ENCODE results near the gene ANKRD9.

Gene ANKRD9

DNA sequence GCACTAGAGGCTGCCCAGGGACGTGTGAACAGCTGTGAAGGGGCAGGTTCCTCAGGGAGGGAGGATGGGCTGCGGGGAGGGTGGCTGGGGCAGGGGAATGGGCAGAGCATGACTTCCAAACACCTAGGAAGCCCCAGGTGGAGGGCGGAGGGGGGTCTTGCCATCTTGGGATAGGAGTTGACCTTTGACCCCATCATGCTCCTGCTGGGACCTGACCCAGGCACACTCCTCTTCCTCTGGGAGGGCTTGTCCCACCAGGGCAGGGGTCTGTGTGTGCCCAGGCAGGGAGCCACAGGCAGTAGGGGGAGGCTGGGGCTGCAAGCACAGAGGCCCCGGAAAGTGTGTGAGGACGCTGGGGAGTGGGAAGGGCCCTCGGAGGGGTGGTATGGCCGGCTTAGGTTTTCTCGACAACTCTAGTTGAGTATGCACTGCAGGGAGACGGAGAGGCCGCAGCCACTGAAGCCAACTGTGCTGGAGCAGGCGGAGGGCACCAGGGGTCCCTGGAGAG, 3.3 kb upstream of the ANKRD9 start:
- no peak for DNase-seq

- DNase-seq, result no peak
Observed at GRCh38 chr14:102511538-102511937, 2.0 kb upstream of the ANKRD9 start.

- peak; percentile 51 for DNase-seq
Observed at GRCh38 chr14:102510616-102511520, 1.3 kb upstream of the ANKRD9 start.

GRCh38 chr14:102508774-102509745, 516 bp downstream of the ANKRD9 start:
- DNase-seq, result peak; percentile 57

DNA sequence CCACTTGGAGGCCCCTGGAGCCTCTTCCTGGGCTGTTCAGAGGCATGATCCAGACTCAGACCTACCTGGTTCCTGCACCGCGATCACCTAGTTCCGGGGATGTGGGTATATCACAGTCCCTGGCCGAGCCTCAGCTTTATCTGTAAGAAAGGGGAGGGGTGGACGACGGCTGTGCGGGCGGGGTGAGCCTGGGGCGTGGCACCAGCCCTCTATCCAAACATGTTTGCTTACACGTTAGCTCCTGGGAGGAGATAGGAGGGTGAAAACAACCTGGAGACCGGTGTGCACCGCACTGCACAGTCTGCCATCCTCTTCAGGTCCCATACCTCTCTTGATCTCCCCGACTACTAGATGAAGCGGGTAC, 1.2 kb downstream of the ANKRD9 start:
- no peak for DNase-seq

DNA sequence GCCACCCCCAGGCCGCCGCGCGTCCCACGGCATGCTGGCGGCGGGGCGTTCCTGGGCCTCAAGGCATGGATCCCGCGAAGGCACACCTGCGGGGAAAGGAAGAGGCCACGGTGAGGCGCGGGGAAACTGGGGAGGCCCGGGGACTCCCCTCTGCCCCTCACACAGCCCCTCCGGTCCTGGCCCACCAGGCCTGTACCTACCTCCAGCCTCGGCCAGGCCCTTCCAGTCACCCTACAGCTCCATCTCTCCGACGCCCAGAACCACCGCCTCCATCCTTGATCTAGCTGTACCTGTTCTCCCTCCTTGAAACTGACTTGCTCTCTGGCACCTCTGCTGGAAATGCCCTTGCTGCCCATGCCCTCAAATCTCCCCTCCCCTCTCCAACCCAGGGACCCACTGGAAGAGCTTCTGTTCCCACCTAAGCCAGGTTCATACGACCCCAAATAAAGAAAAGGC, 1.7 kb downstream of the ANKRD9 start:
- DNase-seq, result no peak

GRCh38 chr14:102507081-102507856, 2.3 kb downstream of the ANKRD9 start:
- peak; percentile 15 for DNase-seq

DNA sequence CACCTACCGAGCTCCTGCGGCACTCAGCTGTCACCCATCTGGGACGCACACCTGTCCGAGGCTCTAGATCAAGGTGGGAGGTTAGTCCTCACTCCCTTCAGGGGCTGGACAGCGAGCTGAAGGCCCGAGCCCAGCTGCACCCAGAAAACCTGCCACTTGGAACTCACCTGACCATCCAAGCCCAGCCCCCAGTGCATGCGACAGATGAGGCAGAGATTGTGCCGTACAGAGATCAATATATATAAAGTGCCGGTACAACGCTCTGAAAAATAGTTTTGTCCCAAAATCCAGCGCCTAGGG, 3.0 kb downstream of the ANKRD9 start:
- DNase-seq, result no peak

DNA sequence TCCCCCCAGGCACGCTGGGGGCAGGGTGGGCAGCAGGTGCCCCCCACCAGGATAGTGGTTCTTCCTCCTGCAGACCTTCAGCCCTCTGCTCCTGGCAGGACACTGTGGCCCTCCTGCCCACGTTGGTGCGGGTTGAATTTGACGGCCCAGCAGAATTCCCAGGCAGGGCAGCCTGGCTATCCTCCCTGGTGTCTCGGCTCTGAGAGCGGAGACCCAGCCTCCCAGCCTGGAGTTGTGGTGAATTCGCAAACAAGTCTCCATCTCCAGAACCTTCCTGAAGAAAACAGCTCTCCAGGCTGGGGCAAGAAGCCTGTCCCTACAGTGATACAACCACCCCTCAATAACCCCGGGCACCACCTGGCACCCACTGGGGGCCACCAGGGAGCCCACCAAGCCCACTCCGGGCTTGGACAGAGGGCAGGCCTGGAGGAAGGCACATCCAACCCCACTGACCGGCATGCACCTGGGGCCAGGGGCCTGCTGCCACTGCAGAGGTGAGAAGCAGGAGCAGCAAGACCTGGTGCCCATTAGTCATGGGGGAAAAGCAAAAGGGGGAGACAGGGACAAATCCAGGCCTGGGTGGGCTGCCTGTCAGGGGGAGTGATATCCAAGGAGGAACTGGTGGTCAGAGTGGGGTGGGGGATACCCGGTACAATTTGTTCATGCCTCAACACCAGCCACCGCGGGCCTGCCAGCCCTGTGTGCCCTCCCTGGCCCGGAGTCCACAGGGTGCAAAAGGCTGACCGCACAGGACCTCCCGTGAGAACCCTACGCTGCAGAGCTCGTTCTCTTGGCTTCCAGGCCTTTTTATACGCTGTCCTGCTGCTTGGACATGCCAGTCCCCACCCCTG, 3.6 kb downstream of the ANKRD9 start:
- no peak for DNase-seq

DNA sequence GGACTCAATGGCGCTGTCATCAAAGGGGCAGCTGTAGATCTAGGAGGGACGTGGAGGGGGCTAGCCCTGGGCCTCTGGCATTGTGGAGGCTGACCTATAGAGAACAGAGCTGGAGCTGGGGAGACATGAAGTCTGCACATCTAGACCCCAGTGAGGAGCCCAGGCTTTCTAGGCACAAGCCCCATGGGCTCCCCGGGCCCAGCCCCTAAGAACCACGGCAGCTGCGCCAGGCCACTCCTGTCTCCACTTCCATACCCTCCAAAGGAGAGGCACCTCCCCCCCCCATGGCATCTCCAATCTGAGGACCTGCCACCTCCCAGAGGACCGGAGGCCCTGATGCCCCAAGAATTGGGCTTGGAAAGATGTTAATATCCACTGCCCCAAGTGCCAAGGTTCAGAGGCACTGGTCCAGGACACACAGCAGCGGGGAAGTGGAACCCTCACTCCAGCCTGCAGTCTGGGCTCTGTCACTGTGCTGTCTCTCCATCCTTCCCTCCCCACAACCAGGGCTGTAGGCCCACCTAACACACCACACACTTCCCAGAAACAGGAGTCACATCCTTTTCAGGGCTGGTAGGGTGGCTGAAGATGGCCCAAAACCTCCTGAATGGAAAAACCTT, 4.5 kb downstream of the ANKRD9 start:
- DNase-seq, result no peak

- DNase-seq, result no peak
Observed at GRCh38 chr14:102504328-102504999, 5.1 kb downstream of the ANKRD9 start.

DNA sequence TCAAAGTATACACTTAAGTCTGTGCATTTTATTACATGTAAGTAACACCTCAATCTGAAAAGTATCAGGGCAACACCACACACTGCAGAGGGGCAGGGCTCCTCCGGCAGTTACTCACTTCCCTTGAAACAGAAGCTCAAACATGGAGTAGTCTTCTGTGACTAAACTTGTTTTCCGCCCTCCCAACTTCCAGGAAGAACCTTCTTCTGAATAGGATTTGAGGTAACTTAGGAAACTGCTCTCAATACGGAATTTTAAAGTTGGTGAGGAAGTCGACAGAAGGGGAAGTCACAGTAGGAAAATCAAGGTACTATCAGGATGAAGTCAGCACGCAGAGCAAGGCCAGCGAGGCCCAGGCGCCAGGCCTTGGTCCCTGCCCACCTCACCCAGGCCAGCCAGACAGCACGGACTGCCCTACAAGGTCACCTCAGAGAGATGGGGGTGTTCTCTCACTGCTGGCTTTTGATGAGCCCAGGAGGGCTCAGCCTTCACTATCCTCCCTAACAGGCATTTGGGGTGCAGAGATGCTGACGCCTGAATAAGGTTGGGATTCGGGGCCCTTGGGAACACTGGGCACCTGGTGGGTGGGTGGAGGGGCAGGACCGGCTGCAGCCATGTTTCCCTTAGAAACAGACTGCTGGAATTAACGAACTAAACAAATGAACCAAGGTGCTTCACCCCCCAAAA, 5.8 kb downstream of the ANKRD9 start:
- DNase-seq, result no peak

GRCh38 chr14:102502571-102502970, 7.0 kb downstream of the ANKRD9 start:
- no peak for DNase-seq

GRCh38 chr14:102501751-102502315, 7.7 kb downstream of the ANKRD9 start:
- no peak for DNase-seq

- DNase-seq, result no peak
Observed at GRCh38 chr14:102500713-102501112, 8.9 kb downstream of the ANKRD9 start.

- DNase-seq, result no peak
Observed at GRCh38 chr14:102500158-102500662, 9.4 kb downstream of the ANKRD9 start.

DNA sequence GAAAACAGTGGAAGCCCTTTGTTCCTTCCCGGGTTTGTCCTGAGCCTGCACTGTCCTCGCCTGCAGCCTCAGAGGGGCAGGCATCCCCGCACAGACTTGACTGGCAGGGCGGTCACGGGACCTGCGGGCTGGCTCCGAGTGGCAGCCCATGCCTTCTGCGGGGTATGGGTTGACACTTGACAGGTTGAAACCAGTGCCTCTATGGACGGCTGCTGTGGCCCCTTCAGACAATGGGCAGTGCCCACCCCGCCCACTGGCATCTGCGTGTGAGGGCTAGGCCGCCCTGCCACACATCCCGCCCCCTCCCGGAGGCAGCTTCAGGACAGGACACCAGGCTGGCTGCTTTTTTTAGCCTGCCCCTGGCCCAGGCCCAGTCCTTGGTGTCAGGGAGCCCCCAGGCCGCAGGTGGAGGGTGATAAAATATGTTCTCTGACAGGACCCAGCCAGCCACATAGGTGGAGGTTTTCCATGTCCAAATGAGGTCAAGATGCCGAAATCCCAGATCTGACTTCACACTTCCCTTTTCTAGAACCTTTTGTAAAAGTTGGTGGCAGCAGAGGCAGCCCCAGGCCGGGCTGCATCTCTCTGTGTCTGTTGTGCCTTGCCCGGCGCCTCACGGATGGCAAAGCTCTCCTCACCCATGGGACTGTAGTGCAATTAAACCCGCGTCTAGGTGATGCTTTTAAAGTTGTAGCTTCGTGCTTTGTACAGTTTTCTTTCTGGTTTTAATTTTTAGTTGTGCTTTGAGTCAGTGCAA, 10.0 kb downstream of the ANKRD9 start:
- no peak for DNase-seq

- no peak for DNase-seq
Observed at GRCh38 chr14:102498678-102499265, 10.8 kb downstream of the ANKRD9 start.
